RWPE1 (cell line): ENCODE data around the gene PAFAH2.

Experiments used
- CTCF ChIA-PET: fragments of 350-600 bp; sonication (Branson Sonifier 250); formaldehyde crosslinking; extraction: SDS; loops from one replicate; lab custom pipeline; 2021; lab: Yijun Ruan, JAX
- POLR2A ChIA-PET: fragments of 400-600 bp; formaldehyde crosslinking; extraction: SDS; loops from one replicate; lab custom pipeline; 2020; ENCODE audit warnings: antibody characterized with exemption; ENCODE audit not compliant: low non-redundant PET; lab: Yijun Ruan, JAX
- DNase-seq: peaks from one replicate; pipeline ENCODE4 v3.0.0; 2012; ENCODE audit warnings: low spot score
- H3K27ac ChIP-seq: fragments of 450-650 bp; 2 replicates; pipeline ENCODE4 v1.5.1; 2017
- TF ChIP-seq, protein P1 (sequence below): fragments of 450-650 bp; conservative IDR thresholded peaks from 2 replicates; pipeline ENCODE4 v1.5.1; 2017; ENCODE audit warnings: low read depth, mild to moderate bottlenecking

Gene PAFAH2

DNA sequence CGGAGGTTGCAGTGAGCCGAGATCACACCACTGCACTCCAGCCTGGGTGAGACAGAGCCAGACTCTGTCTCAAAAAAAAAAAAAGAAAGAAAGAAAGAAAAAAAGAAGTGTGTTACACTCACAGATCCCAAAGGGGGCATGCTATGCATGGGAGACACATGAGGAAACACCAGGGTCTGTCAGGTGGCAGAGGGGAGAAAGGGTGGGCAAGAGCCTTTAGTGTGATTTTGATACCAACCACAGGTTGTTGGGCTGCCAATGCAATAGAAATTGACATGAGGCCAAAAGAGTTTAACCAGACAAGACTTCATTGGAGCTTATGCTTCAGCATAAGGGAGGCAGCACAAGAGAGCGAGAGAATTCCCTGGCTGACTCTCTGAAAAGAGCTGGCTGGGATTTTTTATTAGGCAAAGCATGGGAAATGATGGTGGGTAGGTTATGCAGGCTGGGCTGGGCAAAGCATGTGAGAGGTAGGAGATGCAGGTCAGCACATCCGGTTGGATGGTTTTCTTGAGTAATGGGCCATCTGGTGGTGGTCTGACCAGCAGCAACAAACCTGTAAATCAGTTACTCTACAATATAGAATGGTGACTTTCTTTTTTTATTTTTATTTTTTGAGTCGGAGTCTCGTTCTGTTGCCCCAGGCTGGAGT lies 12.1 kb upstream of the PAFAH2 start:
- no peak for DNase-seq
- ChIA-PET POLR2A (no interaction called here), CTCF (interaction anchor here (0.6 to 1.0 kb wide), 2 partner anchors 160 to 215 kb away, joined by 3 read pairs; partner anchors contain the start of gene ZNF593)
- no peak overlapping the region for H3K27ac ChIP-seq
- TF ChIP-seq, protein P1, sequence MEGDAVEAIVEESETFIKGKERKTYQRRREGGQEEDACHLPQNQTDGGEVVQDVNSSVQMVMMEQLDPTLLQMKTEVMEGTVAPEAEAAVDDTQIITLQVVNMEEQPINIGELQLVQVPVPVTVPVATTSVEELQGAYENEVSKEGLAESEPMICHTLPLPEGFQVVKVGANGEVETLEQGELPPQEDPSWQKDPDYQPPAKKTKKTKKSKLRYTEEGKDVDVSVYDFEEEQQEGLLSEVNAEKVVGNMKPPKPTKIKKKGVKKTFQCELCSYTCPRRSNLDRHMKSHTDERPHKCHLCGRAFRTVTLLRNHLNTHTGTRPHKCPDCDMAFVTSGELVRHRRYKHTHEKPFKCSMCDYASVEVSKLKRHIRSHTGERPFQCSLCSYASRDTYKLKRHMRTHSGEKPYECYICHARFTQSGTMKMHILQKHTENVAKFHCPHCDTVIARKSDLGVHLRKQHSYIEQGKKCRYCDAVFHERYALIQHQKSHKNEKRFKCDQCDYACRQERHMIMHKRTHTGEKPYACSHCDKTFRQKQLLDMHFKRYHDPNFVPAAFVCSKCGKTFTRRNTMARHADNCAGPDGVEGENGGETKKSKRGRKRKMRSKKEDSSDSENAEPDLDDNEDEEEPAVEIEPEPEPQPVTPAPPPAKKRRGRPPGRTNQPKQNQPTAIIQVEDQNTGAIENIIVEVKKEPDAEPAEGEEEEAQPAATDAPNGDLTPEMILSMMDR: no peak

DNA sequence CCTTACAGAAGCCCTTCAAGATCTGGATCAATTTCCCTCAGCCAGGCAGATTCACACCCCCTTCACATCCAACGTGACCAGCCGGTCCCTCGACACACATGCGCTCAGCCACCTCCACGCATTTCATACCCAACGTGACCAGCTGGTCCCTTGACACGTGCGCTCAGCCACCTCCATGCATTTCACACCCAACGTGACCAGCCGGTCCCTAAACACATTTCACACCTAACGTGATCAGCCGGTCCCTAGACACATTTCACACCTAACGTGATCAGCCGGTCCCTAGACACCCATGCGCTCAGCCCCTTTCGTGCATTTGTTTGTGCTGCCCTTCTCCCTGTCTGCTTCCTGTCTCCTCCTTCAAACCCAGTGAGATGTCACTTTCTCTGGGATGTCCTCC lies 8.8 kb upstream of the PAFAH2 start:
- POLR2A ChIA-PET: no interaction called here
- TF ChIP-seq, protein P1: no peak
- CTCF ChIA-PET: no interaction called here
- DNase-seq: no peak
- no peak overlapping the region for H3K27ac ChIP-seq

DNA sequence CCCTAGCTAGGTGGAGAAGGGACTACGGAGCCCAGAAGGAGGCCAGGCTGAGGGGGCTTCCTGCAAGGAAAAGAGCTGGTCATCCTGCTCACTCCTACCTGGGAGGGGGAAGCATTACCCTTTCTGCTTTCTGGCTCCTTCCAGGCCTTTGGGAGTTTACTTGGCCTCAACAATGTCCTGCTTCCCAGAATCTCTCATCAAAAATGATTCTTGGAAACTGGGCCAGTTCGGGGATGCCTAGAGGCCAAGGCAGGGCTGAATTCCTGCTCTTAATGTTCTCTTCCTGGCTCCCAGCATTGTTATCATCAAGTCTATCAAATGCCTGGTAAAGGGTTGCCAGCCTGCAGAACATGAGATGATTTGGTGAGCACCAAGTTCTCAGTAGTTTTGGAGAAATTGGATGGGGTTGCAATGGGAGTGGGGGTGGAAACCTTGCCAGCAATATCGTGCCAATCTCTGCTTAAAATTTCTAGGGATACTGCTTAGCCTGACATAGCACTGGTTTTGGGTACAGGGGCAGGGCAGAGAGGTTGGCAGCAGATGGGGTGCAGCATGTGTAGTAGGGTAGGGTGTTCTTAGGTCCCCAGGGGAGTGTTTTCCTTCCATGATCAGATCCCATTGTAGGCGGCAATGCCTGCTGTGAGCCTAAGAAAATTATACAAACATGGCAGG lies 7.7 kb upstream of the PAFAH2 start:
- no peak for DNase-seq
- CTCF ChIA-PET: interaction anchor here (0.7 kb wide), 1 partner anchor 81 kb away, joined by 3 read pairs; no protein-coding TSS in a partner anchor
- POLR2A ChIA-PET: no interaction called here
- no peak overlapping the region for H3K27ac ChIP-seq
- TF ChIP-seq, protein P1: no peak

DNA sequence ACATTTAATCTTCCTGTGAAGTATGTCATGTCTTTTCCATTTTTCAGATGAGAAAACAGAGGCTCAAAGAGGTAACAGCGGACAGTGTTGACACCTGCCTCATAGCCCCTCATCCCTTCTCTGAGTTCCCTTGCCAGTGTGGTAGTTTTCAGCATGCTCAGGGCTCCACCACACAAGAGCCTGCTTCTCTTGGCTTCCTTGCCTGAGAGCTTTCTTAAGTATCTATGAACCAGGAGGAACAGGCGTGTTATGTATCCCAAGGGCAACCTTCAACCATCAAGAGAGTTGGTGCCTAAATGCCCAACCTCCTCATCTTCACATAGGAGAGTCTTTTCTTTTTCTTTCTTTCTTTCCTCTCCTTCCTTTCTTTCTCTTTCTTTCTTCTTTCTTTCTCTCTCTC lies 5.9 kb upstream of the PAFAH2 start:
- TF ChIP-seq, protein P1: no peak
- no peak for DNase-seq
- no peak overlapping the region for H3K27ac ChIP-seq
- ChIA-PET POLR2A (no interaction called here), CTCF (interaction anchor here (1.0 kb wide), 1 partner anchor 108 kb away, joined by 5 read pairs; no protein-coding TSS in a partner anchor)

DNA sequence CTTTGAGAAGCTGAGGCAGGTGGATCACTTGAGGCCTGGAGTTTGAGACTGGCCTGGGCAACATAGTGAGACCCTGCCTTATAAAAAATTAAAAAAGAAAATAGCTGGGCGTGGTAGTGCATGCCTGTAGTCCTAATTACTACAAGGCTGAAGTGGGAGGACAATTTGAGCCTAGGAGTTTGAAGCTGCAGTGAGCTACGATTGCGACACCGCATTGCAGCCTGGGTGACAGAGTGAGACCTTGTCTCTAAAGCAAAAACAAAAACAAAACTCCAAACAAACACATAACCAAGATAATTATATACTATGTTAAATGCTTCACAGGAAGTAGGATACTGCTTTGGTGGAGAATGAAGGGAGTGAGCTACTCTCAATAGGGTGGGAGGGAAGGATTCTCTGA lies 5.4 kb upstream of the PAFAH2 start:
- POLR2A ChIA-PET: no interaction called here

DNA sequence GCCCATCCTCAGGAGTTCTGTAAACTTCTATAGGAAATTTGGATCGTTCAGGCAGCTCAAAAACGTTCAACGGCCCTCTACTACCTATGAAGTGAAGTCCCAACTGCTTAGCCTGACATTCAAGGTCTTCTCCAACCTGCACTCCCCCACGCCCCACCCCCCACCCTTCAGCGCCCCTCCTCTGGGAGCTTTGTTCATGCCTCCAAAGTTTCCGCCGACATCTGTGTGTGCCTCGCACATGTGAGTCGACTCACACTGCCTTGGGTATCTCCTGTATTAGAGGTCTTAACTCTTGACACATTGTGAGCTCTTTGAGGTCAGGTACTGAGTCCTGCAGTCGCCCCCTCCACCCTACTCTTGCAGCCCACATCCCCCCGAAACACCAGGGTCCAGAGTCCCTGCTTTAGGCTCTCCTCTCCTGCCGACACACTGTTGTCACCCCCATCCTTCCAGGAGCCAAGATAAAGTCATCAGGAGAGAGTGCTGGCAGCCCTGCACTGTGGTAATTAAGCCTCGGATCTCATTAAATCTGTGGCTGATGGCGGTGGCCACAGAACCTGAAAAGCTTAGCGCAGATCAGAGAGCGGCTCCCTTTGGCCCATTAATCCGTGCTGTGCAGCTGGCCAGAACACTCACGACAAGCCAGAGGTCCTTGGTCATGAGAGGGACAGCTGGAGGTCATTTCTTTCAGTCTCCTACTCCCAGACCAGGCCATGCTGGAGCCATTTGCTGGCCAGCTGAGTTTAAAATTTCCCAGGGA lies 1.4 kb upstream of the PAFAH2 start:
- no peak for DNase-seq
- ChIA-PET CTCF (interaction anchor here (0.6 to 1.9 kb wide), 4 partner anchors 31 to 104 kb away, joined by 3 to 12 read pairs (median 6); no protein-coding TSS in a partner anchor), POLR2A (no interaction called here)
- H3K27ac ChIP-seq: no peak overlapping the region
- TF ChIP-seq, protein P1: no peak

More for the DNA sequence above, 5.4 kb upstream of the PAFAH2 start:
- no peak overlapping the region for H3K27ac ChIP-seq
- no peak for DNase-seq
- TF ChIP-seq, protein P1: no peak
- CTCF ChIA-PET: interaction anchor here (0.6 to 1.0 kb wide), 2 partner anchors 108 to 1556 kb away, joined by 5 to 6 read pairs; no protein-coding TSS in a partner anchor
